Right ventricle myocardium superior (tissue), 1 donor: ENCODE results near the gene ARL14. TPM values are rescaled to one million over a fixed set of nuclear protein-coding genes. Genes with fewer than 3 reads are reported as not detected.
A peak's percentile ranks its signal among the peaks of the same experiment; 100 is the strongest.
"Not testable (repeated sequence)": the region's sequence is repeated elsewhere in the genome, so short reads cannot be mapped to it uniquely, and the experiment has no call there.

Source experiments
- ATAC-seq: fragments of 200-7000 bp; cut with Tn5 transposase; one replicate; pipeline ENCODE4 v1.9.1; 2020; ENCODE audit warnings: mild to moderate bottlenecking; ENCODE audit not compliant: poor library complexity
- DNase-seq: peaks from one replicate; pipeline ENCODE4 v3.0.0-alpha.2; 2020
- intact Hi-C: fragments of 100-400 bp; cut with DNase I; formaldehyde crosslinking; loops from one replicate; pipeline ENCODE4 v1.11.2; 2022
- total RNA-seq: library from RNA; stranded (reverse); fragmentation: NEBNext Ultra II Directional; extraction: Animal tissue kit (Norgen Biotek cat#: 25700); gene quantifications from one replicate; pipeline ENCODE4 v1.2.1, GENCODE V29; 2021
- donor health status: DM: no; HTN: yes; CAD: no; lungs with severe emphysema.

The ARL14 gene
- total RNA-seq, 1 donor from 2014 or later: not detected

DNA sequence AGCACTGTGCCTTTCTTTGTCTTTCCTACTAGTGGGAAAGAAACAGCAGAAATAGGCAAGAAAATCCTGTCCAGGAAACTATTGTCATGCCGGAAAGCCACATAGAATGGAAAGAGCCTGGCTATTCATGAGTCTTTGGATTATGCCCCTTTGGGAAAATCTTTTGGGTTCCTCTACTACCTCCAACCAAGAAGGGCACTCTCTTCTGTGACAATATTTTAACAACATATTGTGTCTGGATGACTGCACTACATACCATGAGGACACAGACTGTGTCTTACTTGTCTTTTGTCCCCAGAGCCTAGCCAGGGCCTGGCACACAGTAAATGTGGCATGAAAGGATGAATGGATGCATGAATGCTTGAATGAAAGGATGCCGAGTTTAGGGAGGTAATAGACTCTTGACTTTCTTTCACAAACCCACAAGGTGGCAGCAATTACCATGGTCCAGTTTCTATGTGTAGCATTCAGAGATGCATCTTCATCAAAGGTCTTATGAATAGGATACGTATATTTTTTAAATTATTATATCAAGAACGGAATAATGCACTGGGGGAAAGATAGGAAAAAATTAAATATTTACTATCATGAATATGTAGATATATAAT, 30.3 kb downstream of the ARL14 start:
- ATAC-seq: peak; percentile 90
- no peak for DNase-seq

GRCh38 chr3:160709477-160710182, 32.7 kb downstream of the ARL14 start:
- intact Hi-C loops: loop anchor here (2.0 to 10.0 kb wide), 4 partner anchors 43 to 715 kb away; no protein-coding TSS in a partner anchor
- DNase-seq (no peak), ATAC-seq (no peak)

More for the DNA sequence above, 30.3 kb downstream of the ARL14 start:
- intact Hi-C loops: loop anchor here (5.0 to 10.0 kb wide), 3 partner anchors 45 to 718 kb away; no protein-coding TSS in a partner anchor

DNA sequence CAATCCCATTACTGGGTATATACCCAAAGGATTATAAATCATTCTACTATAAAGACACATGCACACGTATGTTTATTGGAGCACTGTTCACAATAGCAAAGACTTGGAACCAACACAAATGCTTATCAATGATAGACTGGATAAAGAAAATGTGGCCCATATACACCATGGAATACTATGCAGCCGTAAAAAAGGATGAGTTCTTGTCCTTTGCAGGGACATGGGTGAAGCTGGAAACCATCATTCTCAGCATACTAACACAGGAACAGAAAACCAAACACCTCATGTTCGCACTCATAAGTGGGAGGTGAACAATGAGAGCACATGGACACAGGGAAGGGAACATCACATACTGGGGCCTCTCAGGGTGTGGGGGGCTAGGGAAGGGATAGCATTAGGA, 36.2 kb downstream of the ARL14 start:
- ATAC-seq, intact Hi-C loops, DNase-seq: not testable (repeated sequence)

DNA sequence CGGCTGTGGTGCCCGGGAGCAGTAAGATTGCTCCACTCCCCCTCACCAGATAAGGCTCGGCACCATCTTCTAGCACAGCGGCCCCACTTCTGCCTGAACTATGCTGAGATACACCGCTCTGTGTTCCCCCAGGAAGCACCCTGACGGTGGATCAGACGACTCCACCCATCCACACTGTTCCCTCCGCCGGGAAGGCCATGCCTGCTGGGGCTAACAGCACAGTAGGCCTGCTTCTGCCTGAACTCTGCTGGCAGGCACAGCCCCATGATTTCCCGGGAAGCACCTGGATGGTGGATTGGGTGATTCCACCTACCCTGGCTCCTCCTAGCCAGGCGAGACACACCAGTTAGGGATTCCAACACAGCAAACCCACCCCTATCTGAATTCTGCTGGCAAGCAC, 42.8 kb downstream of the ARL14 start:
- intact Hi-C loops: no loop called here
- no peak for DNase-seq
- ATAC-seq: no peak

DNA sequence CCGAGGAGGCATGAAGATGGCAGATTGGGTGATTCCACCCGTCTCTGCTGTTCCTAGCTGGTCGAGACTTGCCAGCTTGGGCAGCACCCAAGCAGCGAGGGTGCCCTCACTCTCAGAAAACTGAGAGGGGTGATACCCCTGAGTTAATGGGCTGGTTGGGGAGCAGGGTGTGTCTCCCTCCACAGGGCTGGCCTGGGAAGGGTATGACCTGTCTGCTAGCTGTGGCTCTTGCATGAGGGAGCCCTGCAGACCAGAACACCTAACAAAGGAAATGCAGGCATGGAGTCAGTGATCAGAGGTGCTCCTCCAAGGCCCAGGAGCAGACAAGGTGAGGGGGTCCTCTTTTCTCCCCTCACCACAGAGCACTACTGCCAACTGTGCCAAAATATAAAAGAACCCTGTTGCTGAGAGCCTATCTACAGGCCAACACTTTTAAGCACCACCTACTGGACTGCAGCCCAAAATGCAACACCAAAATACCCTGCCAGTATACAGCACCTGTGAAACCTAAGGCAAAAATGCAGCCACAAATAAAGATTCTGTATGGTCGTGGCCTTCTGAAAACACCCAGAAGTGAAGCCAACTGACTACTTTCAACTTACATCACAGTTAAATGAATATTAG, 43.3 kb downstream of the ARL14 start:
- intact Hi-C loops: no loop called here
- peak; percentile 67 for ATAC-seq

GRCh38 chr3:160722331-160722730, 45.4 kb downstream of the ARL14 start:
- no peak for ATAC-seq
- no peak for DNase-seq
- intact Hi-C loops: no loop called here

More for the DNA sequence above, 43.3 kb downstream of the ARL14 start:
- DNase-seq: no peak

- no peak for DNase-seq
- intact Hi-C loops: no loop called here
- ATAC-seq: no peak
Observed at GRCh38 chr3:160725338-160725737, 48.4 kb downstream of the ARL14 start.

Other genes starting within 250 kb of the ARL14 start
- 0.19 TPM for gene TRIM59, start 227.4 kb upstream of the ARL14 start, total RNA-seq
- 114 TPM for gene KPNA4, start 111.6 kb upstream of the ARL14 start, total RNA-seq
- gene PPM1L, start 79.1 kb downstream of the ARL14 start, total RNA-seq: 62.3 TPM